ENCODE data around the gene HDC.

HDC gene

GRCh38 chr15:50257924-50258323 lies 7.6 kb downstream of the HDC start:
- no peak for DNase-seq (ENCODE audit: insufficient read length, low spot score)
- peak; percentile 19; the same call in 1 of the 2 replicates for TF ChIP-seq SPI1 (IDR thresholded peaks at IDR 0.05; ENCODE audit: low read depth, low read length)
- no peak for TF ChIP-seq POU2F2 (IDR thresholded peaks at IDR 0.05; ENCODE audit: low read depth, low read length)
- no peak for FAIRE-seq

- no peak for FAIRE-seq
- TF ChIP-seq POLR2A (IDR thresholded peaks at IDR 0.05; ENCODE audit: low read depth, low read length) (no peak), POU2F2 (IDR thresholded peaks at IDR 0.05; ENCODE audit: low read depth, low read length) (no peak), POLR2AphosphoS5 (IDR thresholded peaks at IDR 0.05; ENCODE audit: low read depth, low read length) (no peak), SPI1 (IDR thresholded peaks at IDR 0.05; ENCODE audit: low read depth, low read length) (no peak), PAX5 (IDR thresholded peaks at IDR 0.05; ENCODE audit: insufficient read depth, low read length, severe bottlenecking) (no peak), TAF1 (IDR thresholded peaks at IDR 0.05; ENCODE audit: low read depth, low read length) (no peak)
- no peak for DNase-seq (ENCODE audit: insufficient read length, low spot score)
Observed at GRCh38 chr15:50257332-50257731, 8.2 kb downstream of the HDC start.

GRCh38 chr15:50256188-50257041 lies 9.1 kb downstream of the HDC start:
- no peak for TF ChIP-seq POU2F2 (IDR thresholded peaks at IDR 0.05; ENCODE audit: low read depth, low read length)
- TF ChIP-seq PAX5 (IDR thresholded peaks at IDR 0.05; ENCODE audit: insufficient read depth, low read length, severe bottlenecking), result no peak
- TF ChIP-seq SPI1 (IDR thresholded peaks at IDR 0.05; ENCODE audit: low read depth, low read length), result no peak
- TF ChIP-seq POLR2A (IDR thresholded peaks at IDR 0.05; ENCODE audit: low read depth, low read length), result no peak
- no peak for TF ChIP-seq TAF1 (IDR thresholded peaks at IDR 0.05; ENCODE audit: low read depth, low read length)
- no peak for TF ChIP-seq POLR2AphosphoS5 (IDR thresholded peaks at IDR 0.05; ENCODE audit: low read depth, low read length)
- DNase-seq (ENCODE audit: insufficient read length, low spot score) (no peak), FAIRE-seq (no peak)

- TF ChIP-seq TAF1 (IDR thresholded peaks at IDR 0.05; ENCODE audit: low read depth, low read length) (no peak), SPI1 (IDR thresholded peaks at IDR 0.05; ENCODE audit: low read depth, low read length) (no peak), PAX5 (IDR thresholded peaks at IDR 0.05; ENCODE audit: insufficient read depth, low read length, severe bottlenecking) (no peak), POU2F2 (IDR thresholded peaks at IDR 0.05; ENCODE audit: low read depth, low read length) (no peak), POLR2AphosphoS5 (IDR thresholded peaks at IDR 0.05; ENCODE audit: low read depth, low read length) (no peak), POLR2A (IDR thresholded peaks at IDR 0.05; ENCODE audit: low read depth, low read length) (no peak)
- FAIRE-seq (no peak), DNase-seq (ENCODE audit: insufficient read length, low spot score) (no peak)
Observed at GRCh38 chr15:50252556-50252955, 13.0 kb downstream of the HDC start.

- FAIRE-seq (no peak), DNase-seq (ENCODE audit: insufficient read length, low spot score) (no peak)
- TF ChIP-seq PAX5 (IDR thresholded peaks at IDR 0.05; ENCODE audit: insufficient read depth, low read length, severe bottlenecking) (no peak), POU2F2 (IDR thresholded peaks at IDR 0.05; ENCODE audit: low read depth, low read length) (no peak), POLR2AphosphoS5 (IDR thresholded peaks at IDR 0.05; ENCODE audit: low read depth, low read length) (no peak), SPI1 (IDR thresholded peaks at IDR 0.05; ENCODE audit: low read depth, low read length) (no peak)
Observed at GRCh38 chr15:50251638-50252182, 13.8 kb downstream of the HDC start.

GRCh38 chr15:50250760-50251394 lies 14.6 kb downstream of the HDC start:
- TF ChIP-seq SPI1 (IDR thresholded peaks at IDR 0.05; ENCODE audit: low read depth, low read length) (no peak), POLR2A (IDR thresholded peaks at IDR 0.05; ENCODE audit: low read depth, low read length) (no peak), TAF1 (IDR thresholded peaks at IDR 0.05; ENCODE audit: low read depth, low read length) (no peak), POLR2AphosphoS5 (IDR thresholded peaks at IDR 0.05; ENCODE audit: low read depth, low read length) (no peak), POU2F2 (IDR thresholded peaks at IDR 0.05; ENCODE audit: low read depth, low read length) (no peak), PAX5 (IDR thresholded peaks at IDR 0.05; ENCODE audit: insufficient read depth, low read length, severe bottlenecking) (no peak)
- no peak for FAIRE-seq
- no peak for DNase-seq (ENCODE audit: insufficient read length, low spot score)

- no peak for DNase-seq (ENCODE audit: insufficient read length, low spot score)
- FAIRE-seq, result no peak
- TF ChIP-seq POLR2A (IDR thresholded peaks at IDR 0.05; ENCODE audit: low read depth, low read length) (no peak), POU2F2 (IDR thresholded peaks at IDR 0.05; ENCODE audit: low read depth, low read length) (no peak), PAX5 (IDR thresholded peaks at IDR 0.05; ENCODE audit: insufficient read depth, low read length, severe bottlenecking) (no peak), SPI1 (IDR thresholded peaks at IDR 0.05; ENCODE audit: low read depth, low read length) (no peak), POLR2AphosphoS5 (IDR thresholded peaks at IDR 0.05; ENCODE audit: low read depth, low read length) (no peak), TAF1 (IDR thresholded peaks at IDR 0.05; ENCODE audit: low read depth, low read length) (no peak)
Observed at GRCh38 chr15:50249704-50250103, 15.8 kb downstream of the HDC start.

GRCh38 chr15:50248994-50249582 lies 16.4 kb downstream of the HDC start:
- FAIRE-seq (no peak), DNase-seq (ENCODE audit: insufficient read length, low spot score) (no peak)
- TF ChIP-seq POLR2AphosphoS5 (IDR thresholded peaks at IDR 0.05; ENCODE audit: low read depth, low read length) (no peak), TAF1 (IDR thresholded peaks at IDR 0.05; ENCODE audit: low read depth, low read length) (no peak), POLR2A (IDR thresholded peaks at IDR 0.05; ENCODE audit: low read depth, low read length) (no peak), POU2F2 (IDR thresholded peaks at IDR 0.05; ENCODE audit: low read depth, low read length) (no peak), PAX5 (IDR thresholded peaks at IDR 0.05; ENCODE audit: insufficient read depth, low read length, severe bottlenecking) (no peak), SPI1 (IDR thresholded peaks at IDR 0.05; ENCODE audit: low read depth, low read length) (no peak)

Measured in GM12891 (cell line).